GM19452 (cell line): ENCODE measurements around the gene PARD6B.
"Not testable (repeated sequence)": the region's sequence is repeated elsewhere in the genome, so short reads cannot be mapped to it uniquely, and the experiment has no call there.

Experiments used
- ATAC-seq: cut with Tn5 transposase; IDR thresholded peaks from one replicate; pipeline ENCODE4 v1.9.1; 2021; ENCODE audit not compliant: unreplicated experiment

Gene PARD6B

GRCh38 chr20:50701041-50701963 is 30.1 kb upstream of the PARD6B start:
- ATAC-seq, result no peak

GRCh38 chr20:50703651-50704438 is 27.5 kb upstream of the PARD6B start:
- not testable (repeated sequence) for ATAC-seq

- no peak for ATAC-seq
Measured at GRCh38 chr20:50704514-50704913, 26.9 kb upstream of the PARD6B start.

- no peak for ATAC-seq
Measured at GRCh38 chr20:50704971-50705370, 26.4 kb upstream of the PARD6B start.

GRCh38 chr20:50708845-50709635 is 22.3 kb upstream of the PARD6B start:
- ATAC-seq, result no peak

GRCh38 chr20:50709636-50709973 is 21.8 kb upstream of the PARD6B start:
- no peak for ATAC-seq

- ATAC-seq, result no peak
Measured at GRCh38 chr20:50710492-50711063, 20.8 kb upstream of the PARD6B start.

GRCh38 chr20:50711113-50711825 is 20.1 kb upstream of the PARD6B start:
- ATAC-seq, result no peak

- ATAC-seq, result no peak
Measured at GRCh38 chr20:50712771-50713656, 18.4 kb upstream of the PARD6B start.

- ATAC-seq, result no peak
Measured at GRCh38 chr20:50713657-50714101, 17.7 kb upstream of the PARD6B start.

- ATAC-seq, result not testable (repeated sequence)
Measured at GRCh38 chr20:50714426-50714825, 17.0 kb upstream of the PARD6B start.

- ATAC-seq, result no peak
Measured at GRCh38 chr20:50715694-50716093, 15.7 kb upstream of the PARD6B start.

- ATAC-seq, result no peak
Measured at GRCh38 chr20:50716518-50716917, 14.9 kb upstream of the PARD6B start.

- no peak for ATAC-seq
Measured at GRCh38 chr20:50717312-50717711, 14.1 kb upstream of the PARD6B start.

GRCh38 chr20:50717974-50718761 is 13.2 kb upstream of the PARD6B start:
- ATAC-seq, result no peak

GRCh38 chr20:50719328-50719727 is 12.1 kb upstream of the PARD6B start:
- no peak for ATAC-seq

- no peak for ATAC-seq
Measured at GRCh38 chr20:50720026-50720425, 11.4 kb upstream of the PARD6B start.

GRCh38 chr20:50720582-50720981 is 10.8 kb upstream of the PARD6B start:
- ATAC-seq, result no peak
